GM23248 (cell line): ENCODE data around the gene POLR2B.

ENCODE experiments used
- EZH2 ChIP-seq: fragments of 200-600 bp; sonication (generic); IDR thresholded peaks from 2 replicates; pipeline ENCODE4 v1.6.1; 2018; ENCODE audit warnings: antibody characterized with exemption, mild to moderate bottlenecking; ENCODE audit not compliant: insufficient read depth, poor library complexity, severe bottlenecking
- EZH2phosphoT487 ChIP-seq: fragments of 200-600 bp; sonication (generic); IDR thresholded peaks from 2 replicates; pipeline ENCODE4 v1.6.1; 2018; ENCODE audit warnings: antibody characterized with exemption, moderate library complexity, mild to moderate bottlenecking, low read depth; ENCODE audit not compliant: insufficient read depth

GRCh38 chr4:57023104-57023503 is 44.4 kb downstream of the POLR2B start:
- TF ChIP-seq EZH2 (no peak), EZH2phosphoT487 (0 out of 2 replicates have a peak, but pooled peaks have one; percentile 62)
